Natural killer cell (primary cell): ENCODE measurements around the gene MEAK7. TPM values are rescaled to one million over a fixed set of nuclear protein-coding genes. Genes with fewer than 3 reads are reported as not detected.

Experiments
- ATAC-seq, 3 donors: fragments of 150-1000 bp in 2 of 3; fragments of 200-7000 bp in 1 of 3; cut with Tn5 transposase; 1 replicate in 1 of 3; 2 replicates in 2 of 3; pipeline ENCODE4 v1.10.0; 2021; ENCODE audit warnings: mild to moderate bottlenecking in 2 of 3, moderate library complexity in 2 of 3
- DNase-seq, 2 donors: peaks; one replicate each; pipeline versions ENCODE4 v3.0.0 to v3.0.0-alpha.2; 2013 to 2021; ENCODE audit warnings: mixed read lengths in 1 of 2
- H3K27ac ChIP-seq: one replicate; pipeline ENCODE4 v1.5.1; 2013; ENCODE audit warnings: mild to moderate bottlenecking, low read length
- H3K27me3 ChIP-seq: one replicate; pipeline ENCODE4 v1.6.1; 2013; ENCODE audit warnings: low read length; ENCODE audit not compliant: control insufficient read depth, insufficient read depth
- H3K36me3 ChIP-seq: one replicate; pipeline ENCODE4 v1.6.1; 2013; ENCODE audit warnings: low read length; ENCODE audit not compliant: control insufficient read depth, insufficient read depth
- H3K4me1 ChIP-seq: one replicate; pipeline ENCODE4 v1.6.1; 2013; ENCODE audit warnings: low read length; ENCODE audit not compliant: control insufficient read depth, insufficient read depth
- H3K4me3 ChIP-seq: one replicate; pipeline ENCODE4 v1.5.1; 2013; ENCODE audit warnings: low read length
- H3K9me3 ChIP-seq: one replicate; pipeline ENCODE4 v1.6.1; 2013; ENCODE audit warnings: low read length; ENCODE audit not compliant: control insufficient read depth, insufficient read depth
- H3K27ac Mint-ChIP-seq, 2 donors: one replicate each; pipeline ENCODE4 v1.8.0; 2022; ENCODE audit warnings: mild to moderate bottlenecking in 2 of 2, mixed read lengths in 2 of 2, moderate library complexity in 1 of 2
- H3K27me3 Mint-ChIP-seq, 2 donors: one replicate each; pipeline ENCODE4 v1.8.0; 2022; ENCODE audit warnings: low read depth in 2 of 2, mixed read lengths in 2 of 2
- H3K36me3 Mint-ChIP-seq: one replicate; pipeline ENCODE4 v1.8.0; 2022; ENCODE audit warnings: mixed read lengths
- H3K4me1 Mint-ChIP-seq, 2 donors: one replicate each; pipeline ENCODE4 v1.8.0; 2022; ENCODE audit warnings: mixed read lengths in 2 of 2
- H3K4me3 Mint-ChIP-seq: one replicate; pipeline ENCODE4 v1.8.0; 2022; ENCODE audit warnings: mild to moderate bottlenecking, moderate library complexity, mixed read lengths
- H3K9me3 Mint-ChIP-seq, 2 donors: one replicate each; pipeline ENCODE4 v1.8.0; 2022; ENCODE audit warnings: mixed read lengths in 2 of 2
- WGBS: methylation state at CpG from one replicate; pipeline ENCODE4 v1.1.7; 2013; ENCODE audit warnings: missing lambda C conversion rate; ENCODE audit not compliant: insufficient coverage; 5-methylcytosine and 5-hydroxymethylcytosine counted together
- intact Hi-C: fragments of 100-400 bp; cut with micrococcal nuclease; formaldehyde crosslinking; loops from one replicate; pipeline ENCODE4 v1.14.2; 2022
- total RNA-seq, 4 donors: library from RNA; stranded (reverse); fragments of 120-200 nt in 1 of 4; gene quantifications; one replicate each; pipeline versions ENCODE4 v1.2.3 to v1.2.4, GENCODE V29; 2013 to 2022
- TF ChIP-seq, protein P1 (sequence below): fragments of 200-600 bp; IDR thresholded peaks from one replicate; pipeline ENCODE4 v1.8.0; 2022; ENCODE audit warnings: antibody characterized with exemption

Gene MEAK7
- total RNA-seq, 3 donors from 2014 or later (not counting 1 experiment from before 2014, with no cell fraction given), result 4.8 to 8.5 (median 4.8) TPM

DNA sequence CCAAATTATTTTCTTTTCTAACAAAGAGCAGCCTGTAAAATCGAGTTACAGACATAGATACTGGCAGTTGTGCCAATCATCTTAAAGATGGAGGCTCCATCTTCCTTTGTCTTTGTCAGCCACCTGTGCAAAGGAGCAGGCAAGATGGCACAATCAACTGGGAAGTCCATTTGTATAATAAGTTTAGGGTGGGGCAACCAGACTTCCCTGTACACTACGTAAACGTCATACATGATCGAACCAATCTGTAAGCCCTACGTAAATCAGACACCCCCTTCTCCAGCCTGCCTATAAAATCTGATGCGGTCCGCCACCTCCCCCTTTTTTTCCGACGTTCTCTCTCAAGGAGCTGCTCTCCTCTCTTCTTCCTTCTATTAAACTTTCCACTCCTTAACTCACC, 31.4 kb upstream of the MEAK7 start:
- Mint-ChIP-seq H3K4me3 (no peak overlapping the region), H3K27ac (no peak overlapping the region), H3K36me3 (no peaks in the 10 kb centered on the region), H3K27me3 (peaks cover 10 to 13% of the 10 kb centered on the region in 2 donors), H3K9me3 (no peaks in the 10 kb centered on the region), H3K4me1 (no peaks in the 10 kb centered on the region)
- ATAC-seq, result no peak
- intact Hi-C loops, result no loop called here
- H3K27ac ChIP-seq, result no peak overlapping the region
- no peaks in the 10 kb centered on the region for H3K9me3 ChIP-seq
- H3K27me3 ChIP-seq, result no peaks in the 10 kb centered on the region
- 88% methylated on average over 9 of the region's 9 CpGs for WGBS
- TF ChIP-seq, protein P1, sequence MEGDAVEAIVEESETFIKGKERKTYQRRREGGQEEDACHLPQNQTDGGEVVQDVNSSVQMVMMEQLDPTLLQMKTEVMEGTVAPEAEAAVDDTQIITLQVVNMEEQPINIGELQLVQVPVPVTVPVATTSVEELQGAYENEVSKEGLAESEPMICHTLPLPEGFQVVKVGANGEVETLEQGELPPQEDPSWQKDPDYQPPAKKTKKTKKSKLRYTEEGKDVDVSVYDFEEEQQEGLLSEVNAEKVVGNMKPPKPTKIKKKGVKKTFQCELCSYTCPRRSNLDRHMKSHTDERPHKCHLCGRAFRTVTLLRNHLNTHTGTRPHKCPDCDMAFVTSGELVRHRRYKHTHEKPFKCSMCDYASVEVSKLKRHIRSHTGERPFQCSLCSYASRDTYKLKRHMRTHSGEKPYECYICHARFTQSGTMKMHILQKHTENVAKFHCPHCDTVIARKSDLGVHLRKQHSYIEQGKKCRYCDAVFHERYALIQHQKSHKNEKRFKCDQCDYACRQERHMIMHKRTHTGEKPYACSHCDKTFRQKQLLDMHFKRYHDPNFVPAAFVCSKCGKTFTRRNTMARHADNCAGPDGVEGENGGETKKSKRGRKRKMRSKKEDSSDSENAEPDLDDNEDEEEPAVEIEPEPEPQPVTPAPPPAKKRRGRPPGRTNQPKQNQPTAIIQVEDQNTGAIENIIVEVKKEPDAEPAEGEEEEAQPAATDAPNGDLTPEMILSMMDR, result no peak
- no peaks in the 10 kb centered on the region for H3K36me3 ChIP-seq
- no peak for DNase-seq
- no peaks in the 10 kb centered on the region for H3K4me1 ChIP-seq
- no peak overlapping the region for H3K4me3 ChIP-seq

GRCh38 chr16:84535408-84535807, 30.9 kb upstream of the MEAK7 start:
- intact Hi-C loops, result no loop called here
- Mint-ChIP-seq H3K27me3 (peaks cover 14% of the 10 kb centered on the region in 2 donors), H3K9me3 (peaks cover 0 to 1% of the 10 kb centered on the region in 2 donors), H3K36me3 (no peaks in the 10 kb centered on the region), H3K27ac (no peak overlapping the region), H3K4me3 (no peak overlapping the region), H3K4me1 (no peaks in the 10 kb centered on the region)
- Histone ChIP-seq H3K36me3 (no peaks in the 10 kb centered on the region), H3K4me3 (no peak overlapping the region), H3K4me1 (no peaks in the 10 kb centered on the region), H3K27me3 (no peaks in the 10 kb centered on the region), H3K9me3 (no peaks in the 10 kb centered on the region), H3K27ac (no peak overlapping the region)
- TF ChIP-seq, protein P1, result no peak
- no peak for ATAC-seq
- no peak for DNase-seq
- WGBS, result 77% methylated on average over 6 of the region's 6 CpGs

GRCh38 chr16:84534815-84535214, 30.4 kb upstream of the MEAK7 start:
- intact Hi-C loops, result no loop called here
- no peaks in the 10 kb centered on the region for H3K4me1 ChIP-seq
- H3K4me3 Mint-ChIP-seq, result no peak overlapping the region
- ATAC-seq (no peak), DNase-seq (no peak)
- H3K27ac ChIP-seq, result no peak overlapping the region
- no peaks in the 10 kb centered on the region for H3K36me3 ChIP-seq
- H3K27me3 ChIP-seq, result no peaks in the 10 kb centered on the region
- WGBS, result 90% methylated on average over 5 of the region's 5 CpGs
- TF ChIP-seq, protein P1, result no peak
- no peaks in the 10 kb centered on the region for H3K4me1 Mint-ChIP-seq
- no peak overlapping the region for H3K4me3 ChIP-seq
- H3K9me3 ChIP-seq, result peaks cover 1% of the 10 kb centered on the region
- H3K27me3 Mint-ChIP-seq, result peaks cover 16 to 18% of the 10 kb centered on the region in 2 donors
- no peaks in the 10 kb centered on the region for H3K36me3 Mint-ChIP-seq
- H3K9me3 Mint-ChIP-seq, result peaks cover 0 to 3% of the 10 kb centered on the region in 2 donors
- no peak overlapping the region for H3K27ac Mint-ChIP-seq

DNA sequence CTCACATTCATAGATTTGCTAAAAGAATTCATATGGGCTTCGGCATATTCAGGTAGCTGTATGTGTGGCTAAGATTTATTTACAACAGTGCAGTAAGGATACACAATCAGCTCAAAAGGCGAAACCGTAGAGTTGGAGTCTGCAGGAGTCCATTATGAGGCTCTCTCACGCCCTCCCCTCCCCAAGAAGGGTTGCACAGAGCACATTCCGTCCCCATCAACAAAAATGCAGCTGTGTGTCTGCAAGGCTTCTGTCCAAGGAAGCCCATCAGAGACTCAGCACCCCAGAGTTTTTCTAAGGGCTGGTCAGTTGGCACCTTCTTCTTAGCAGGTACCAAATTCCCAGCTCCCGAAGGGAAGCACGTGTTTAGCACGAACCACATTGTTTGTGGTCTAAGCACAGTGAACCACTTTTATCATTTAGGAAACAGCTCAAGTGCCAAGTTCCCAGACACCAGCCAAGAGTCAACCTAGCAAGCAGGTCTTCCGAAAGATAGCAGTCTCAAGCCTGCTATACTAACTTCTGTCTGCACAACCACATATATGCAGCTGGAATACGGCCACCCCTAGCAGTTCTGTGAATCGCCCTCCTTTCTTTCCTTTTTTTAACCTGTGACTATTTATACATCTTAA, 28.5 kb upstream of the MEAK7 start:
- no peak overlapping the region for H3K27ac ChIP-seq

More for the DNA sequence above, 28.5 kb upstream of the MEAK7 start:
- no peak overlapping the region for H3K4me3 Mint-ChIP-seq
- 72% methylated on average over 11 of the region's 11 CpGs for WGBS
- intact Hi-C loops, result no loop called here
- H3K36me3 Mint-ChIP-seq, result no peaks in the 10 kb centered on the region
- Histone ChIP-seq H3K36me3 (no peaks in the 10 kb centered on the region), H3K27me3 (no peaks in the 10 kb centered on the region), H3K4me1 (peaks cover 12% of the 10 kb centered on the region), H3K9me3 (peaks cover 7% of the 10 kb centered on the region), H3K4me3 (no peak overlapping the region)
- no peaks in the 10 kb centered on the region for H3K4me1 Mint-ChIP-seq
- TF ChIP-seq, protein P1, result no peak
- peaks cover 18 to 22% of the 10 kb centered on the region in 2 donors for H3K27me3 Mint-ChIP-seq
- H3K27ac Mint-ChIP-seq, result no peak overlapping the region
- peaks cover 0 to 8% of the 10 kb centered on the region in 2 donors for H3K9me3 Mint-ChIP-seq
- DNase-seq (no peak), ATAC-seq (no peak)
